ENCODE results near the gene CDKN2AIPNL.

Gene CDKN2AIPNL

GRCh38 chr5:134420343-134420742 lies 8.7 kb upstream of the CDKN2AIPNL start:
- peak; percentile 70 for DNase-seq (ENCODE audit: low read depth)
- no peak for TF ChIP-seq CTCF (conservative IDR thresholded peaks at IDR 0.05; ENCODE audit: low read depth, low read length)
- H3K4me3 ChIP-seq (ENCODE audit: low read depth, low read length), result no peak overlapping the region

- DNase-seq (ENCODE audit: low read depth), result no peak
- no peak overlapping the region for H3K4me3 ChIP-seq (ENCODE audit: low read depth, low read length)
- no peak for TF ChIP-seq CTCF (conservative IDR thresholded peaks at IDR 0.05; ENCODE audit: low read depth, low read length)
These were observed 7.3 kb upstream of the CDKN2AIPNL start for GRCh38 chr5:134418958-134419357.

GRCh38 chr5:134417707-134418106 lies 6.0 kb upstream of the CDKN2AIPNL start:
- H3K4me3 ChIP-seq (ENCODE audit: low read depth, low read length), result no peak overlapping the region
- no peak for TF ChIP-seq CTCF (conservative IDR thresholded peaks at IDR 0.05; ENCODE audit: low read depth, low read length)
- no peak for DNase-seq (ENCODE audit: low read depth)

GRCh38 chr5:134413046-134413445 lies 1.4 kb upstream of the CDKN2AIPNL start:
- DNase-seq (ENCODE audit: low read depth), result no peak
- TF ChIP-seq CTCF (conservative IDR thresholded peaks at IDR 0.05; ENCODE audit: low read depth, low read length), result no peak
- no peak overlapping the region for H3K4me3 ChIP-seq (ENCODE audit: low read depth, low read length)

GRCh38 chr5:134411228-134411545 lies 494 bp downstream of the CDKN2AIPNL start:
- TF ChIP-seq CTCF (conservative IDR thresholded peaks at IDR 0.05; ENCODE audit: low read depth, low read length), result no peak
- H3K4me3 ChIP-seq (ENCODE audit: low read depth, low read length), result peak overlapping the region; percentile 83
- no peak for DNase-seq (ENCODE audit: low read depth)

- H3K4me3 ChIP-seq (ENCODE audit: low read depth, low read length), result peak overlapping the region; percentile 83
- TF ChIP-seq CTCF (conservative IDR thresholded peaks at IDR 0.05; ENCODE audit: low read depth, low read length), result no peak
- no peak for DNase-seq (ENCODE audit: low read depth)
These were observed 859 bp downstream of the CDKN2AIPNL start for GRCh38 chr5:134410822-134411221.

GRCh38 chr5:134409321-134409720 lies 2.4 kb downstream of the CDKN2AIPNL start:
- TF ChIP-seq CTCF (conservative IDR thresholded peaks at IDR 0.05; ENCODE audit: low read depth, low read length), result no peak
- DNase-seq (ENCODE audit: low read depth), result no peak
- no peak overlapping the region for H3K4me3 ChIP-seq (ENCODE audit: low read depth, low read length)
